OCI-LY1 (cell line): ENCODE results near the gene GSK3A.

Source experiments
- H2AFZ ChIP-seq: fragments of 200-600 bp; sonication (generic), shearing (Covaris generic); 2 replicates; pipeline ENCODE4 v1.6.0; 2014; ENCODE audit warnings: antibody characterized with exemption, mild to moderate bottlenecking, low read length
- H3F3A ChIP-seq: fragments of 200-600 bp; sonication (generic), shearing (Covaris generic); 2 replicates; pipeline ENCODE4 v1.6.0; 2014; ENCODE audit warnings: mild to moderate bottlenecking, antibody characterized with exemption, low read length, moderate library complexity; ENCODE audit not compliant: insufficient read depth
- H3K27ac ChIP-seq: fragments of 200-600 bp; sonication (generic); 2 replicates; pipeline ENCODE4 v1.5.1; 2014; ENCODE audit warnings: low read length, mixed run types, mild to moderate bottlenecking, low read depth; ENCODE audit not compliant: poor library complexity, severe bottlenecking
- H3K27me3 ChIP-seq: fragments of 200-600 bp; sonication (generic); 2 replicates; pipeline ENCODE4 v1.6.0; 2014; ENCODE audit warnings: antibody characterized with exemption, mild to moderate bottlenecking, low read length, moderate library complexity; ENCODE audit not compliant: insufficient read depth
- H3K36me3 ChIP-seq: fragments of 200-600 bp; sonication (generic); 2 replicates; pipeline ENCODE4 v1.6.1; 2014; ENCODE audit warnings: mild to moderate bottlenecking, antibody characterized with exemption, low read length, moderate library complexity, mixed read lengths; ENCODE audit not compliant: insufficient read depth
- H3K4me1 ChIP-seq: fragments of 200-600 bp; sonication (generic); 2 replicates; pipeline ENCODE4 v1.5.1; 2014; ENCODE audit warnings: mild to moderate bottlenecking, low read length, moderate library complexity; ENCODE audit not compliant: insufficient read depth, severe bottlenecking
- H3K4me2 ChIP-seq: fragments of 200-600 bp; sonication (generic), shearing (Covaris generic); 2 replicates; pipeline ENCODE4 v1.6.1; 2014; ENCODE audit warnings: low read length
- H3K4me3 ChIP-seq: fragments of 200-600 bp; sonication (generic); 2 replicates; pipeline ENCODE4 v1.5.1; 2014; ENCODE audit warnings: low read length, low read depth, mild to moderate bottlenecking, mixed read lengths; ENCODE audit not compliant: poor library complexity, severe bottlenecking
- H3K79me2 ChIP-seq: fragments of 200-600 bp; shearing (Covaris generic); 2 replicates; pipeline ENCODE4 v1.6.1; 2016; ENCODE audit warnings: mixed run types, low read length, mixed read lengths; ENCODE audit not compliant: insufficient read depth
- H3K9ac ChIP-seq: fragments of 200-600 bp; sonication (generic), shearing (Covaris generic); 2 replicates; pipeline ENCODE4 v1.6.1; 2014; ENCODE audit warnings: mild to moderate bottlenecking, low read length, mixed read lengths
- H3K9me2 ChIP-seq: fragments of 200-600 bp; sonication (generic), shearing (Covaris generic); 2 replicates; pipeline ENCODE4 v1.6.1; 2014; ENCODE audit warnings: low read depth, mild to moderate bottlenecking, low read length, mixed read lengths
- H3K9me3 ChIP-seq: fragments of 200-600 bp; shearing (Covaris generic); 2 replicates; pipeline ENCODE4 v1.6.1; 2014; ENCODE audit warnings: low read length, mixed read lengths
- H4K20me1 ChIP-seq: fragments of 200-600 bp; sonication (generic), shearing (Covaris generic); 2 replicates; pipeline ENCODE4 v1.6.0; 2016; ENCODE audit warnings: mild to moderate bottlenecking, low read length; ENCODE audit not compliant: insufficient read depth
- EZH2 ChIP-seq: fragments of 200-600 bp; sonication (generic), shearing (Covaris generic); IDR thresholded peaks from 2 replicates; pipeline ENCODE4 v1.8.0; 2017; ENCODE audit warnings: borderline replicate concordance, mixed run types, mild to moderate bottlenecking, antibody characterized with exemption, low read length, moderate library complexity, mixed read lengths
- TF ChIP-seq, protein P1 (sequence below): fragments of 200-600 bp; sonication (generic), shearing (Covaris generic); IDR thresholded peaks from 2 replicates; pipeline ENCODE4 v1.5.1; 2017; ENCODE audit warnings: mild to moderate bottlenecking, antibody characterized with exemption, low read length, moderate library complexity, mixed read lengths

Gene GSK3A

DNA sequence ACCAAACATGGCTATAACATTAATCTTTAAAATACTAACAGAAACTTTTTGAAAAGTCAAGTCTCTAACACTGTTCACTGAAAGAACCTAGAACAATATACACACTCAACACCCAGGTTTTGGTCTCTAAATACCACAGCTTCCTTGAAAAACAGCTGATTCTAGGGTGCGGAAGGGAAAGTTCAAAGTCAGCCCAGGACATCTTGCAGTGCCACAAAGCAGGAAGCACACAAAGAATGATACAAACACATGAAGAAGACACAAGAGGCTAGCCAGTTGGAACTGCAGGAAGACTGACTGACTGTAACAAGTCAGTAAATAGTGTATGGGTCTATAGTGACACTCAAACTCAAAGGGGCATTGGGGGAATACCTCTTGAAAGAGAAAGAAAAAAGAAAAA, 29.5 kb downstream of the GSK3A start:
- Histone ChIP-seq H3K27ac (no peak overlapping the region), H3K9ac (no peak overlapping the region), H3K4me3 (no peak overlapping the region), H3K4me2 (no peak overlapping the region), H3K36me3 (peaks cover 63% of the 10 kb centered on the region), H3K27me3 (no peaks in the 10 kb centered on the region), H3F3A (no peaks in the 10 kb centered on the region), H3K79me2 (peaks cover 34% of the 10 kb centered on the region), H4K20me1 (no peaks in the 10 kb centered on the region), H3K9me2 (no peaks in the 10 kb centered on the region), H2AFZ (no peak overlapping the region), H3K9me3 (no peaks in the 10 kb centered on the region), H3K4me1 (peaks cover 19% of the 10 kb centered on the region)
- TF ChIP-seq EZH2, result no peak
- TF ChIP-seq, protein P1, sequence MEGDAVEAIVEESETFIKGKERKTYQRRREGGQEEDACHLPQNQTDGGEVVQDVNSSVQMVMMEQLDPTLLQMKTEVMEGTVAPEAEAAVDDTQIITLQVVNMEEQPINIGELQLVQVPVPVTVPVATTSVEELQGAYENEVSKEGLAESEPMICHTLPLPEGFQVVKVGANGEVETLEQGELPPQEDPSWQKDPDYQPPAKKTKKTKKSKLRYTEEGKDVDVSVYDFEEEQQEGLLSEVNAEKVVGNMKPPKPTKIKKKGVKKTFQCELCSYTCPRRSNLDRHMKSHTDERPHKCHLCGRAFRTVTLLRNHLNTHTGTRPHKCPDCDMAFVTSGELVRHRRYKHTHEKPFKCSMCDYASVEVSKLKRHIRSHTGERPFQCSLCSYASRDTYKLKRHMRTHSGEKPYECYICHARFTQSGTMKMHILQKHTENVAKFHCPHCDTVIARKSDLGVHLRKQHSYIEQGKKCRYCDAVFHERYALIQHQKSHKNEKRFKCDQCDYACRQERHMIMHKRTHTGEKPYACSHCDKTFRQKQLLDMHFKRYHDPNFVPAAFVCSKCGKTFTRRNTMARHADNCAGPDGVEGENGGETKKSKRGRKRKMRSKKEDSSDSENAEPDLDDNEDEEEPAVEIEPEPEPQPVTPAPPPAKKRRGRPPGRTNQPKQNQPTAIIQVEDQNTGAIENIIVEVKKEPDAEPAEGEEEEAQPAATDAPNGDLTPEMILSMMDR, result no peak

DNA sequence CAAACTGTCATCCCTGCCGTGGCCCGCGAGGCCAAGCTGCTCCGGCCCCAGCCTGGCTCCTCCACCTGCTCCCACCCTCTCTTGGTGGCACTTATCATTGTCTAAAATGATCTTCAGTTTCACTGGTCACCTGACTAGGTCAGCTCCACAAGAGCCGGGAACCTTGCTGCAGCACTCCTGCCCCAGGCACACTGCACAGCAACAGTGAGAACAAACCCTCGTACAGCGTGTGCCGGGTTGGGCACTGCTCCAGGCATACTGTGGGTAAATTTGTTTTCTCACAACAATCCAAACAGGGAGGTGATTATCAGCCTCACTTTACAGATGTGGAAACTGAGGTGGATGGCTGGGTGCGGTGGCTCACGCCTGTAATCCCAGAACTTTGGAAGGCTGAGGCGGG, 33.8 kb downstream of the GSK3A start:
- Histone ChIP-seq H3K4me1 (no peaks in the 10 kb centered on the region), H3K27me3 (no peaks in the 10 kb centered on the region), H3K79me2 (peaks cover 11% of the 10 kb centered on the region), H4K20me1 (no peaks in the 10 kb centered on the region), H3K4me3 (no peak overlapping the region), H3K9ac (no peak overlapping the region), H3K27ac (no peak overlapping the region), H3K36me3 (peaks cover 82% of the 10 kb centered on the region), H3F3A (no peaks in the 10 kb centered on the region), H2AFZ (no peak overlapping the region), H3K9me3 (no peaks in the 10 kb centered on the region), H3K4me2 (no peak overlapping the region), H3K9me2 (no peaks in the 10 kb centered on the region)
- TF ChIP-seq EZH2, result no peak
- TF ChIP-seq, protein P1, result no peak

DNA sequence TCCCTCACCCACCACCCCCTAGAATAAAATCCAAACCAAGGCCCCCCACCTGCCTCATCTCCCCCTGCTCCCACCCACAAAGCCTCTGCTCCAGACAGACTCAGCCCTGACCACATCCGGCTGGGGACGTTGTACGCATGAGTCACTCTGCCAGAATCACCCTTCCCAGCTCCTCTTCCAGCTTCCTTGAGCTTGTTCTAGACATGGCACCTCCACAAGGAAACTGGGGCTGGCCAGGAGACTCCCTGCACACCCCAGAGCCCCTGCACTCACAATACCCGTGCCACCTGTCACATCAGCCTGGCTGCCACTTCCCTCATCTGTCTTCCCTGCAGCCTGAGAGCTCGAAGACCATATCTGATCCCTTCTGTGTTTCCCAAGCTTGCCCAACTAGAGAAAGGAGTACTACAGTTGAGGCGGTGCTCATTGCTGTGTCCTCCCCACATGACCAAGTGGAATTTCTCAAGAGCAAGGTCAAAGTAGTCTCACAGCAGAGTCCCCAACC, 34.6 kb downstream of the GSK3A start:
- Histone ChIP-seq H3K27ac (no peak overlapping the region), H3K4me3 (no peak overlapping the region), H3K9me2 (no peaks in the 10 kb centered on the region), H3K9me3 (no peaks in the 10 kb centered on the region), H3K4me1 (no peaks in the 10 kb centered on the region), H3F3A (no peaks in the 10 kb centered on the region), H4K20me1 (no peaks in the 10 kb centered on the region), H3K27me3 (no peaks in the 10 kb centered on the region), H3K36me3 (peaks cover 82% of the 10 kb centered on the region), H2AFZ (no peak overlapping the region), H3K9ac (no peak overlapping the region), H3K4me2 (no peak overlapping the region), H3K79me2 (peaks cover 3% of the 10 kb centered on the region)
- TF ChIP-seq EZH2, result no peak
- TF ChIP-seq, protein P1, result no peak
